Small intestine (tissue), 7 donors: ENCODE measurements around the gene FHIP2A. TPM values are rescaled to one million over a fixed set of nuclear protein-coding genes. Genes with fewer than 3 reads are reported as not detected.

Source experiments
- DNase-seq, 2 donors: peaks; one replicate each; pipeline versions ENCODE4 v3.0.0 to v3.0.0-alpha.2; 2013
- FAIRE-seq: peaks from 2 replicates; lab custom pipeline; 2012; peaks lifted over from hg19 to GRCh38; lab: Jason Lieb, UNC
- H3K27ac ChIP-seq, 3 donors: one replicate each; pipeline ENCODE4 v1.5.1; 2013; ENCODE audit warnings: low read length in 2 of 3, mild to moderate bottlenecking in 2 of 3, control low read depth in 1 of 3, inconsistent platforms in 1 of 3, low read depth in 1 of 3, moderate library complexity in 1 of 3
- H3K27me3 ChIP-seq, 3 donors: one replicate each; pipeline ENCODE4 v1.6.1; 2013; ENCODE audit warnings: low read length in 3 of 3, inconsistent platforms in 1 of 3; ENCODE audit not compliant: control insufficient read depth in 3 of 3, insufficient read depth in 3 of 3
- H3K36me3 ChIP-seq, 3 donors: one replicate each; pipeline ENCODE4 v1.6.1; 2013; ENCODE audit warnings: low read length in 3 of 3, inconsistent platforms in 1 of 3, low read depth in 1 of 3, mild to moderate bottlenecking in 1 of 3, moderate library complexity in 1 of 3; ENCODE audit not compliant: control insufficient read depth in 3 of 3, insufficient read depth in 2 of 3
- H3K4me1 ChIP-seq, 3 donors: one replicate each; pipeline ENCODE4 v1.6.1; 2013; ENCODE audit warnings: low read length in 2 of 3, inconsistent platforms in 1 of 3, low read depth in 1 of 3, mild to moderate bottlenecking in 1 of 3, moderate library complexity in 1 of 3; ENCODE audit not compliant: control insufficient read depth in 3 of 3, insufficient read depth in 2 of 3
- H3K4me3 ChIP-seq, 3 donors: one replicate each; pipeline ENCODE4 v1.5.1; 2013; ENCODE audit warnings: low read length in 3 of 3, control low read depth in 1 of 3, inconsistent platforms in 1 of 3, low read depth in 1 of 3, mild to moderate bottlenecking in 1 of 3, moderate library complexity in 1 of 3
- H3K9me3 ChIP-seq, 2 donors: one replicate each; pipeline ENCODE4 v1.6.1; 2013; ENCODE audit warnings: low read depth in 1 of 2, low read length in 1 of 2; ENCODE audit not compliant: control insufficient read depth in 2 of 2, insufficient read depth in 1 of 2
- WGBS, 3 donors: extraction: QIAGEN DNeasy Blood & Tissue Kit; methylation state at CpG; one replicate each; pipeline ENCODE4 v1.1.7; 2013; 5-methylcytosine and 5-hydroxymethylcytosine counted together
- polyA plus RNA-seq, 4 donors: library from polyadenylated mRNA; stranded (reverse) in 3 of 4; unstranded in 1 of 4; fragments of 200-250 nt in 3 of 4; fragments of 120-200 nt in 1 of 4; gene quantifications; one replicate each; pipeline versions ENCODE4 v1.2.1 to v1.2.3, GENCODE V29; 2013
- donor health status: healthy with polysubstance abuse.
- donor health status: control.
- donor health status: control.
- donor health status: Bipolar disorder and iron deficiency.
- donor health status: healthy.

FHIP2A gene
- polyA plus RNA-seq, 4 donors = 4.9 to 14.1 (median 9.6) TPM

- Histone ChIP-seq H3K27me3 (peaks cover 0 to 4% (median 3%) of the 10 kb centered on the region in 3 donors), H3K4me3 (no peak overlapping the region), H3K36me3 (no peaks in the 10 kb centered on the region), H3K9me3 (no peaks in the 10 kb centered on the region), H3K27ac (no peak overlapping the region), H3K4me1 (no peaks in the 10 kb centered on the region)
- DNase-seq = no peak
- no peak for FAIRE-seq
- WGBS, 3 donors = 13 to 21% (median 19%) methylated on average over 1 of the region's 1 CpG
Measured at GRCh38 chr10:114869520-114869892, 47.9 kb downstream of the FHIP2A start.

GRCh38 chr10:114870486-114870885 is 48.9 kb downstream of the FHIP2A start:
- no peak for FAIRE-seq
- H3K4me3 ChIP-seq = no peak overlapping the region
- H3K9me3 ChIP-seq = no peaks in the 10 kb centered on the region
- no peaks in the 10 kb centered on the region for H3K36me3 ChIP-seq
- DNase-seq = no peak
- H3K27me3 ChIP-seq = peaks cover 0 to 4% (median 3%) of the 10 kb centered on the region in 3 donors
- H3K27ac ChIP-seq = no peak overlapping the region
- 86 to 91% (median 88%) methylated on average over 3 of the region's 3 CpGs for WGBS, 3 donors
- H3K4me1 ChIP-seq = no peaks in the 10 kb centered on the region

- DNase-seq = no peak
- FAIRE-seq = no peak
- Histone ChIP-seq H3K36me3 (no peaks in the 10 kb centered on the region), H3K27me3 (peaks cover 0 to 4% (median 3%) of the 10 kb centered on the region in 3 donors), H3K9me3 (no peaks in the 10 kb centered on the region), H3K27ac (no peak overlapping the region), H3K4me3 (no peak overlapping the region), H3K4me1 (no peaks in the 10 kb centered on the region)
- 79 to 90% (median 81%) methylated on average over 2 of the region's 2 CpGs for WGBS, 3 donors
Measured at GRCh38 chr10:114871379-114871778, 49.8 kb downstream of the FHIP2A start.

Other genes with a start within 250 kb of the FHIP2A start
- gene ABLIM1, start 163.5 kb upstream of the FHIP2A start, polyA plus RNA-seq = 10 to 100 TPM; 25.7 to 59.8 (median 36.8) TPM
- 10 to 100 TPM in 2 of 4 donors, 1 to 10 TPM in 2; 3.0 to 21.7 (median 9.5) TPM for gene TRUB1, start 116.4 kb downstream of the FHIP2A start, polyA plus RNA-seq